ENCODE results near the gene GPR35.

GPR35 gene

GRCh38 chr2:240588669-240589068 is 36.6 kb upstream of the GPR35 start:
- ATAC-seq, result no peak
- TF ChIP-seq BACH2 (CRISPR knock-in tag; IDR thresholded peaks at IDR 0.05; ENCODE audit: borderline replicate concordance) (no peak), ZNF70 (CRISPR knock-in tag; IDR thresholded peaks at IDR 0.05) (no peak), GLIS3 (CRISPR knock-in tag; IDR thresholded peaks at IDR 0.05) (no peak), RARB (CRISPR knock-in tag; IDR thresholded peaks at IDR 0.05) (no peak), TOX (CRISPR knock-in tag; IDR thresholded peaks at IDR 0.05; ENCODE audit: borderline replicate concordance) (no peak), ZNF8 (CRISPR knock-in tag; IDR thresholded peaks at IDR 0.05) (no peak), PPARA (CRISPR knock-in tag; IDR thresholded peaks at IDR 0.05; ENCODE audit: borderline replicate concordance) (no peak), CREB5 (CRISPR knock-in tag; IDR thresholded peaks at IDR 0.05; ENCODE audit: low read depth) (no peak), ARNTL (CRISPR knock-in tag; IDR thresholded peaks at IDR 0.05; ENCODE audit: borderline replicate concordance, low read depth) (no peak), POU6F1 (CRISPR knock-in tag; IDR thresholded peaks at IDR 0.05; ENCODE audit: borderline replicate concordance, low read depth) (no peak), ZC3H10 (CRISPR knock-in tag; IDR thresholded peaks at IDR 0.05) (no peak), TCF4 (CRISPR knock-in tag; IDR thresholded peaks at IDR 0.05; ENCODE audit: borderline replicate concordance) (no peak), ZNF565 (CRISPR knock-in tag; conservative IDR thresholded peaks at IDR 0.05; ENCODE audit: low read depth) (no peak), ESRRG (CRISPR knock-in tag; IDR thresholded peaks at IDR 0.05) (no peak), ISL1 (CRISPR knock-in tag; IDR thresholded peaks at IDR 0.05) (no peak), CSRNP3 (CRISPR knock-in tag; IDR thresholded peaks at IDR 0.05) (no peak)

- TF ChIP-seq SNAI2 (CRISPR knock-in tag; IDR thresholded peaks at IDR 0.05) (no peak), POU6F1 (CRISPR knock-in tag; IDR thresholded peaks at IDR 0.05; ENCODE audit: borderline replicate concordance, low read depth) (no peak), CREB5 (CRISPR knock-in tag; IDR thresholded peaks at IDR 0.05; ENCODE audit: low read depth) (no peak), ZNF8 (CRISPR knock-in tag; IDR thresholded peaks at IDR 0.05) (no peak), CSDC2 (CRISPR knock-in tag; IDR thresholded peaks at IDR 0.05) (no peak), RARB (CRISPR knock-in tag; IDR thresholded peaks at IDR 0.05) (no peak), TCF4 (CRISPR knock-in tag; IDR thresholded peaks at IDR 0.05; ENCODE audit: borderline replicate concordance) (no peak), OSR1 (CRISPR knock-in tag; IDR thresholded peaks at IDR 0.05) (no peak), ESRRG (CRISPR knock-in tag; IDR thresholded peaks at IDR 0.05) (no peak), TOX (CRISPR knock-in tag; IDR thresholded peaks at IDR 0.05; ENCODE audit: borderline replicate concordance) (no peak), CSRNP3 (CRISPR knock-in tag; IDR thresholded peaks at IDR 0.05) (no peak), BACH2 (CRISPR knock-in tag; IDR thresholded peaks at IDR 0.05; ENCODE audit: borderline replicate concordance) (no peak), PPARA (CRISPR knock-in tag; IDR thresholded peaks at IDR 0.05; ENCODE audit: borderline replicate concordance) (no peak), PATZ1 (CRISPR knock-in tag; IDR thresholded peaks at IDR 0.05; ENCODE audit: borderline replicate concordance) (no peak), ZFP3 (CRISPR knock-in tag; IDR thresholded peaks at IDR 0.05) (no peak), GLIS3 (CRISPR knock-in tag; IDR thresholded peaks at IDR 0.05) (no peak), ARNTL (CRISPR knock-in tag; IDR thresholded peaks at IDR 0.05; ENCODE audit: borderline replicate concordance, low read depth) (no peak)
- no peak for ATAC-seq
Observed at GRCh38 chr2:240589375-240589774, 35.9 kb upstream of the GPR35 start.
